Panc1 (cell line): Measurements from ENCODE around the gene TMEM151B. TPM values are rescaled to one million over a fixed set of nuclear protein-coding genes. Genes with fewer than 3 reads are reported as not detected.

Source experiments
- ATAC-seq: fragments of 200-7000 bp; cut with Tn5 transposase; 2 replicates; pipeline ENCODE4 v1.9.1; 2020; ENCODE audit warnings: mild to moderate bottlenecking, moderate library complexity
- BruUV-seq: library from RNA; stranded (reverse); fragments of 400-500 nt; replicated peaks from 2 replicates; lab custom pipeline; 2021; lab: Mats Ljungman, UMichigan
- CTCF ChIA-PET: fragments of 300-600 bp; sonication (Branson Sonifier 250); formaldehyde crosslinking; loops from one replicate; lab custom pipeline; 2022; ENCODE audit warnings: antibody characterized with exemption; lab: Charles Lee
- POLR2A ChIA-PET: fragments of 300-600 bp; sonication (Branson Sonifier 250); formaldehyde crosslinking; loops from one replicate; lab custom pipeline; 2022; ENCODE audit warnings: antibody characterized with exemption; lab: Charles Lee
- DNase-seq: peaks from one replicate; pipeline ENCODE4 v3.0.0-alpha.2; 2010; ENCODE audit warnings: low read depth, low spot score
- H3K27ac ChIP-seq: 2 replicates; pipeline ENCODE4 v1.5.1; 2011; ENCODE audit warnings: mild to moderate bottlenecking, low read length, inconsistent platforms
- H3K27me3 ChIP-seq: fragments of 200-500 bp; sonication (Bioruptor generic); 2 replicates; pipeline ENCODE4 v1.6.0; 2014; ENCODE audit warnings: low read length, inconsistent platforms; ENCODE audit not compliant: control insufficient read depth, insufficient read depth
- H3K36me3 ChIP-seq: fragments of 200-500 bp; sonication (Bioruptor generic); 2 replicates; pipeline ENCODE4 v1.5.1; 2014; ENCODE audit warnings: inconsistent platforms, mild to moderate bottlenecking, low read length, moderate library complexity; ENCODE audit not compliant: control insufficient read depth, insufficient read depth
- H3K4me1 ChIP-seq: 2 replicates; pipeline ENCODE4 v1.5.1; 2011; ENCODE audit warnings: inconsistent platforms, mild to moderate bottlenecking, low read length, moderate library complexity; ENCODE audit not compliant: control insufficient read depth, insufficient read depth
- H3K4me3 ChIP-seq, 2 experiments: 2 replicates each; pipeline ENCODE4 v1.5.1; 2011 to 2012; ENCODE audit warnings: low read depth in 2 of 2, low read length in 2 of 2, mild to moderate bottlenecking in 2 of 2, inconsistent platforms in 1 of 2, moderate library complexity in 1 of 2
- H3K9me3 ChIP-seq: fragments of 200-500 bp; sonication (Bioruptor generic); 2 replicates; pipeline ENCODE4 v1.5.1; 2014; ENCODE audit warnings: low read depth, mild to moderate bottlenecking, inconsistent platforms, low read length, moderate library complexity; ENCODE audit not compliant: control insufficient read depth, insufficient read depth
- POLR2AphosphoS5 ChIP-seq: IDR thresholded peaks from 2 replicates; pipeline ENCODE4 v1.6.1; 2012; ENCODE audit warnings: mild to moderate bottlenecking, low read depth, low read length, moderate library complexity
- SIN3A ChIP-seq: IDR thresholded peaks from 2 replicates; pipeline ENCODE4 v1.6.1; 2012; ENCODE audit warnings: low read depth, mild to moderate bottlenecking, low read length, moderate library complexity, borderline replicate concordance; ENCODE audit not compliant: insufficient read depth
- TCF7L2 ChIP-seq: IDR thresholded peaks from 2 replicates; pipeline ENCODE4 v1.6.1; 2011; ENCODE audit warnings: mild to moderate bottlenecking, low read depth, low read length, inconsistent platforms
- in situ Hi-C: cut with HindIII; loops from 2 replicates; pipeline ENCODE4 v1.10.0; 2016; ENCODE audit warnings: low sequenced_read_pairs, low pct_unique_long_range_greater_than_20kb
- intact Hi-C: fragments of 100-400 bp; cut with micrococcal nuclease; formaldehyde crosslinking; loops from one replicate; pipeline ENCODE4 v1.10.0; 2022; ENCODE audit not compliant: unreplicated experiment
- total RNA-seq: library from RNA; stranded (reverse); gene quantifications from one replicate; pipeline ENCODE4 v1.2.1, GENCODE V29; 2021; ENCODE audit not compliant: unreplicated experiment
- TF ChIP-seq, protein P1 (sequence below): fragments of 450-650 bp; IDR thresholded peaks from 2 replicates; pipeline ENCODE4 v1.5.1; 2017; ENCODE audit warnings: mild to moderate bottlenecking
- TF ChIP-seq, protein P2 (sequence below), 2 experiments: IDR thresholded peaks; 2 replicates each; pipeline ENCODE4 v1.6.1; 2011 to 2012; ENCODE audit warnings: low read depth in 2 of 2, control low read depth in 1 of 2, low read length in 1 of 2, mild to moderate bottlenecking in 1 of 2, moderate library complexity in 1 of 2; ENCODE audit not compliant: insufficient read depth in 1 of 2

The TMEM151B gene
- total RNA-seq, 1 experiment from 2014 or later: 0.18 TPM

DNA sequence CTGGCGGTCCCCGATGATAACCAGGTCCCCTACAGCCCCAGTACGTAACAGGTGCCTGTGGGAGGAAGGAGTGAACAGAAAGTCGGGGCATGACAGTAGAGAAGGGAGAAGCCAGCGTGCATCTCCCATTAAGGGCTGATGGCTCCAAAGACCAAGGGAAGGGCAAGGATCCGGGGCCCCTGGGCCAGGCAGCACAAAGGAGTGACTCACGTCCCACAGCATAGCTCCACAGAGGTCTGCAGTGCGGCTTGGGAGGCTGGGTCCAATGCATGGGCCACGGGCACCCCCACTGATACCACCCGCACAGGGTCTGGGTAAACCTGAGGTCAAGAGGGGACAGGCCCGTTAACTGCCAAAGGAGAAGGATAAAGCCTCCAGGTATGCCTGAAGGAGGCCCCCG lies 32.6 kb downstream of the TMEM151B start:
- POLR2A ChIA-PET: no interaction called here
- no TSS peak for BruUV-seq
- no peak overlapping the region for H3K27ac ChIP-seq
- H3K9me3 ChIP-seq: no peaks in the 10 kb centered on the region
- DNase-seq: no peak
- no peak overlapping the region for H3K4me3 ChIP-seq
- no peak for ATAC-seq
- H3K27me3 ChIP-seq: no peaks in the 10 kb centered on the region
- TF ChIP-seq SIN3A (no peak), TCF7L2 (no peak), POLR2AphosphoS5 (no peak)
- TF ChIP-seq, protein P1, sequence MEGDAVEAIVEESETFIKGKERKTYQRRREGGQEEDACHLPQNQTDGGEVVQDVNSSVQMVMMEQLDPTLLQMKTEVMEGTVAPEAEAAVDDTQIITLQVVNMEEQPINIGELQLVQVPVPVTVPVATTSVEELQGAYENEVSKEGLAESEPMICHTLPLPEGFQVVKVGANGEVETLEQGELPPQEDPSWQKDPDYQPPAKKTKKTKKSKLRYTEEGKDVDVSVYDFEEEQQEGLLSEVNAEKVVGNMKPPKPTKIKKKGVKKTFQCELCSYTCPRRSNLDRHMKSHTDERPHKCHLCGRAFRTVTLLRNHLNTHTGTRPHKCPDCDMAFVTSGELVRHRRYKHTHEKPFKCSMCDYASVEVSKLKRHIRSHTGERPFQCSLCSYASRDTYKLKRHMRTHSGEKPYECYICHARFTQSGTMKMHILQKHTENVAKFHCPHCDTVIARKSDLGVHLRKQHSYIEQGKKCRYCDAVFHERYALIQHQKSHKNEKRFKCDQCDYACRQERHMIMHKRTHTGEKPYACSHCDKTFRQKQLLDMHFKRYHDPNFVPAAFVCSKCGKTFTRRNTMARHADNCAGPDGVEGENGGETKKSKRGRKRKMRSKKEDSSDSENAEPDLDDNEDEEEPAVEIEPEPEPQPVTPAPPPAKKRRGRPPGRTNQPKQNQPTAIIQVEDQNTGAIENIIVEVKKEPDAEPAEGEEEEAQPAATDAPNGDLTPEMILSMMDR: no peak
- TF ChIP-seq, protein P2, sequence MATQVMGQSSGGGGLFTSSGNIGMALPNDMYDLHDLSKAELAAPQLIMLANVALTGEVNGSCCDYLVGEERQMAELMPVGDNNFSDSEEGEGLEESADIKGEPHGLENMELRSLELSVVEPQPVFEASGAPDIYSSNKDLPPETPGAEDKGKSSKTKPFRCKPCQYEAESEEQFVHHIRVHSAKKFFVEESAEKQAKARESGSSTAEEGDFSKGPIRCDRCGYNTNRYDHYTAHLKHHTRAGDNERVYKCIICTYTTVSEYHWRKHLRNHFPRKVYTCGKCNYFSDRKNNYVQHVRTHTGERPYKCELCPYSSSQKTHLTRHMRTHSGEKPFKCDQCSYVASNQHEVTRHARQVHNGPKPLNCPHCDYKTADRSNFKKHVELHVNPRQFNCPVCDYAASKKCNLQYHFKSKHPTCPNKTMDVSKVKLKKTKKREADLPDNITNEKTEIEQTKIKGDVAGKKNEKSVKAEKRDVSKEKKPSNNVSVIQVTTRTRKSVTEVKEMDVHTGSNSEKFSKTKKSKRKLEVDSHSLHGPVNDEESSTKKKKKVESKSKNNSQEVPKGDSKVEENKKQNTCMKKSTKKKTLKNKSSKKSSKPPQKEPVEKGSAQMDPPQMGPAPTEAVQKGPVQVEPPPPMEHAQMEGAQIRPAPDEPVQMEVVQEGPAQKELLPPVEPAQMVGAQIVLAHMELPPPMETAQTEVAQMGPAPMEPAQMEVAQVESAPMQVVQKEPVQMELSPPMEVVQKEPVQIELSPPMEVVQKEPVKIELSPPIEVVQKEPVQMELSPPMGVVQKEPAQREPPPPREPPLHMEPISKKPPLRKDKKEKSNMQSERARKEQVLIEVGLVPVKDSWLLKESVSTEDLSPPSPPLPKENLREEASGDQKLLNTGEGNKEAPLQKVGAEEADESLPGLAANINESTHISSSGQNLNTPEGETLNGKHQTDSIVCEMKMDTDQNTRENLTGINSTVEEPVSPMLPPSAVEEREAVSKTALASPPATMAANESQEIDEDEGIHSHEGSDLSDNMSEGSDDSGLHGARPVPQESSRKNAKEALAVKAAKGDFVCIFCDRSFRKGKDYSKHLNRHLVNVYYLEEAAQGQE (IDR thresholded peaks at IDR 0.05; ENCODE audit: insufficient read depth in 1 of 2, low read depth in 2 of 2, low read length in 1 of 2): no peak
- CTCF ChIA-PET: no interaction called here
- in situ Hi-C loops (no loop called here), intact Hi-C loops (no loop called here)
- peaks cover 4% of the 10 kb centered on the region; the same call in 1 of the 2 replicates for H3K4me1 ChIP-seq
- H3K36me3 ChIP-seq: no peaks in the 10 kb centered on the region

DNA sequence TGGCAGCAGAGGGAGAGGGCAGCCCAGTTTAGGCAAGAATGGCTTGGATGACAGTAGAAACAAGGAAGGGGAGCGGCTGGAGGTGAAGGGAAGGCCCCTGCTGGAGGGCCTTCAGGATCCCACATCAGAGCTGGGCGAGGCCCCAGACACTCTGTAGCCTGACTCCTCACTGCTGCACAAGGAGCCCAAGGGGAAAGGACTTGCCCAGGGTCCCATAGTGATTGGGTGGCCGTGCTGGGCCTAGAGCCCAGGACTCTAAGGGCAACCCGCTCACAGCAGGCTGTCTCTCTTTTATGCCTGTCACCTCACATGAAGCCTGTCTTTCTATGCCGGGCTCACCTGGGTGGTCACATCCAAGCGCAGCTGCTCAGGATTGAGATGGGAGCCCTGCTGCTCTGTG lies 33.6 kb downstream of the TMEM151B start:
- TF ChIP-seq, protein P2 (IDR thresholded peaks at IDR 0.05; ENCODE audit: insufficient read depth in 1 of 2, low read depth in 2 of 2, low read length in 1 of 2): no peak
- no peak for TF ChIP-seq SIN3A
- TF ChIP-seq, protein P1: no peak
- TF ChIP-seq TCF7L2: no peak
- no peak for TF ChIP-seq POLR2AphosphoS5
- no peak for ATAC-seq
- in situ Hi-C loops (no loop called here), intact Hi-C loops (loop anchor here (2.0 kb wide), 1 partner anchor 35 kb away; no protein-coding TSS in a partner anchor)
- BruUV-seq: no TSS peak
- no peaks in the 10 kb centered on the region for H3K4me1 ChIP-seq
- CTCF ChIA-PET: interaction anchor here (0.5 kb wide), 1 partner anchor 243 kb away, joined by 6 read pairs; no protein-coding TSS in a partner anchor
- H3K9me3 ChIP-seq: no peaks in the 10 kb centered on the region
- H3K27me3 ChIP-seq: no peaks in the 10 kb centered on the region
- no peak overlapping the region for H3K27ac ChIP-seq
- no peak overlapping the region for H3K4me3 ChIP-seq
- POLR2A ChIA-PET: no interaction called here
- no peak for DNase-seq
- no peaks in the 10 kb centered on the region for H3K36me3 ChIP-seq
